ENCODE data around the gene KCND3. TPM values are rescaled to one million over a fixed set of nuclear protein-coding genes. Genes with fewer than 3 reads are reported as not detected.

KCND3 gene
- total RNA-seq, 2 experiments from 2014 or later, result not detected

- Mint-ChIP-seq H3K4me3 (no peak overlapping the region), H3K9me3 (no peaks in the 10 kb centered on the region), H3K27ac (no peak overlapping the region), H3K27me3 (peaks cover 35% of the 10 kb centered on the region), H3K36me3 (ENCODE audit: low read depth) (no peaks in the 10 kb centered on the region), H3K4me1 (no peaks in the 10 kb centered on the region)
- POLR2A ChIA-PET, result interaction anchor here (0.9 kb wide), 1 partner anchor 32 kb away, joined by 3 read pairs; no protein-coding TSS in a partner anchor
- DNase-seq, result no peak
- CTCF ChIA-PET, result no interaction called here
Measured at GRCh38 chr1:112002514-112002913, 13.0 kb upstream of the KCND3 start.

GRCh38 chr1:112001436-112001835, 12.0 kb upstream of the KCND3 start:
- Mint-ChIP-seq H3K4me1 (no peaks in the 10 kb centered on the region), H3K9me3 (no peaks in the 10 kb centered on the region), H3K27ac (no peak overlapping the region), H3K4me3 (no peak overlapping the region), H3K36me3 (ENCODE audit: low read depth) (no peaks in the 10 kb centered on the region), H3K27me3 (peaks cover 39% of the 10 kb centered on the region)
- POLR2A ChIA-PET, result interaction anchor here (0.9 kb wide), 1 partner anchor 31 kb away, joined by 3 read pairs; no protein-coding TSS in a partner anchor
- DNase-seq, result no peak
- CTCF ChIA-PET, result no interaction called here

GRCh38 chr1:112000048-112000447, 10.6 kb upstream of the KCND3 start:
- Mint-ChIP-seq H3K27me3 (peaks cover 43% of the 10 kb centered on the region), H3K27ac (no peak overlapping the region), H3K36me3 (ENCODE audit: low read depth) (no peaks in the 10 kb centered on the region), H3K9me3 (no peaks in the 10 kb centered on the region), H3K4me3 (no peak overlapping the region), H3K4me1 (no peaks in the 10 kb centered on the region)
- POLR2A ChIA-PET, result no interaction called here
- CTCF ChIA-PET, result no interaction called here
- no peak for DNase-seq

- Mint-ChIP-seq H3K36me3 (ENCODE audit: low read depth) (no peaks in the 10 kb centered on the region), H3K4me3 (no peak overlapping the region), H3K9me3 (no peaks in the 10 kb centered on the region), H3K4me1 (no peaks in the 10 kb centered on the region), H3K27ac (no peak overlapping the region), H3K27me3 (peaks cover 49% of the 10 kb centered on the region)
- ChIA-PET CTCF (no interaction called here), POLR2A (no interaction called here)
- DNase-seq, result no peak
Measured at GRCh38 chr1:111998332-111998731, 8.9 kb upstream of the KCND3 start.

- no peak for DNase-seq
- peaks cover 10% of the 10 kb centered on the region for H3K4me1 Mint-ChIP-seq
- no peaks in the 10 kb centered on the region for H3K9me3 Mint-ChIP-seq
- ChIA-PET POLR2A (no interaction called here), CTCF (no interaction called here)
- H3K36me3 Mint-ChIP-seq (ENCODE audit: low read depth), result no peaks in the 10 kb centered on the region
- no peak overlapping the region for H3K27ac Mint-ChIP-seq
- H3K27me3 Mint-ChIP-seq, result peaks cover 68% of the 10 kb centered on the region
- H3K4me3 Mint-ChIP-seq, result no peak overlapping the region
Measured at GRCh38 chr1:111992476-111992875, 3.0 kb upstream of the KCND3 start.

DNA sequence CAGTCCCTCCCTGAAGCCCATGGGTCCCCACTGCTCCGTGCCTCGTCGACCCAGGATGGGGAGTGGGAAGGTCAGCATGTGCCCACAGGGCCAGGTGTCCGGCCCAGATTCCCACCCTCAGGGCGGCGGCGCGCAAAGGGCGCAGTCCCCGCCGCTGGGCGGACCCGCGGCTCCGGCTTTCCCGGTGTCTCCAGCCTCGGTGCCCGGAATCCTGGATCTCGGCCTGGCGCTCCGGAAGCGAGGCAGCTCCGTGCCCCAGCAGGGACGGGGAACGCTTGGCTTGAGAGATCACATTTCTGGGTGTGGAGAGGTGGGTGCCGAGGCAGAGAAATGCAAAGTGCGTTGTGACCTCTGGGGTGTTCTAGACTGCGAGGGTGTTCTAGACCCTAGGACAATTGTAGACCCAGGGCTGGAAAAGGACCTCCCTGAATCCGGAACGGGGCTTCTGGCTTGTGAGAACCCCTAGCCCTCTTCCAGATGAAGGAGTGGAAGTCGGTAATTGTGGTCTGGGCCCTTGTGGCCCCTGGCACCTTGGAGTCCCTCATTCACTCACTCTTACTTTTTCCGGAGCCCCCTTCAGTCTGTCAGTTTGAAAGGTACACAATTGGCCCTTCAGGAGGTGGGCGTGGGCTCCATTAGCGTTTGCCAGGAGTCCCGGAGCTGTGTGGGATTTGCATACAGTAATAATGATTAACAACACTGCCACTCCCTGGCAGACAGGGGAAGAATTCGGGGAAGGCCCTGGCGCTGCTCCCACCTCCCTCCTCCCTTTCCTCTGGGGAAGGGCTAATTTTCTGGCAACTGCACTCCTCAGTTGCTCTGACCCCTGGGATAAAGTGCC, 1.6 kb upstream of the KCND3 start:
- peak overlapping the region; percentile 21 for H3K4me3 Mint-ChIP-seq
- ChIA-PET CTCF (no interaction called here), POLR2A (no interaction called here)
- H3K27ac Mint-ChIP-seq, result no peak overlapping the region
- H3K36me3 Mint-ChIP-seq (ENCODE audit: low read depth), result no peaks in the 10 kb centered on the region
- DNase-seq, result no peak
- peaks cover 74% of the 10 kb centered on the region for H3K27me3 Mint-ChIP-seq
- H3K9me3 Mint-ChIP-seq, result no peaks in the 10 kb centered on the region
- H3K4me1 Mint-ChIP-seq, result peaks cover 10% of the 10 kb centered on the region

GRCh38 chr1:111990026-111990877, 784 bp upstream of the KCND3 start:
- H3K27me3 Mint-ChIP-seq, result peaks cover 69% of the 10 kb centered on the region
- no peak for DNase-seq
- CTCF ChIA-PET, result no interaction called here

DNA sequence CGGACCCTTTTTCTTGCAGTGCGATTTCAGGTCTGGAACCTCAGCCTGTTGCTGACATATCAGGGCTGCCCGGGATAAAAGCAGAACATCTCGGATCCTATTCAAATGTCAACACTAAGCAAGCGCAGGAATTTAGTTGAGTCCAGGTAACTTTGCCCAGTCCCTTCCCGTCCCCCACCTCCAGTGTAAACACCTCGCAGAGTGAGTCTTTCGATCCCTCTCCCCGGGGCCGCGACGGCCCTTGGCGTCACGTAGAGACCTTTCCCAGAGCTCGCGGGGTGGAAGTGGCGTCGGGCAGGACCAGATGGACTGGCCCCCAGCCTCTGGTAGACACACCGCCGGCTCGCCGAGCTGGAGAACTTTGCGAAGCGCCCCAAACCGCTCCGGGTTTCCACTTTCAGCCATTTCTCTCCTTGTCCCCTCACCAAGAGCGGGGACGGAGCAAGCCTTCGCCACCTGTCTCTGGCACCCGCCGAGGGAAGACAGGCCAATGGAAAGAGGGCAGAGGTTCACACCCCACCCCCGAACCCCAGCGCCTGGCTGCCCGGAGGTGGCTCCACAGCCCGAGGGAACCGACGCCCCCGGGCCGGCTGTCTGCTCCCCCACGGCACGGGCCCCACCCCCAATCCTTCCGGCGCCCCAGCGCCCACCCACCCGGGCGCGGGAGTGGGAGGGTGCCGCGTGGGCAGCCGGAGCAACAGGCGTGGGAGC, 570 bp downstream of the KCND3 start:
- no peaks in the 10 kb centered on the region for H3K36me3 Mint-ChIP-seq (ENCODE audit: low read depth)
- no peak for DNase-seq
- POLR2A ChIA-PET, result no interaction called here
- peaks cover 10% of the 10 kb centered on the region for H3K4me1 Mint-ChIP-seq
- CTCF ChIA-PET, result no interaction called here
- H3K27ac Mint-ChIP-seq, result no peak overlapping the region
- H3K9me3 Mint-ChIP-seq, result no peaks in the 10 kb centered on the region
- peak overlapping the region; percentile 27 for H3K4me3 Mint-ChIP-seq
- H3K27me3 Mint-ChIP-seq, result peaks cover 64% of the 10 kb centered on the region

More at GRCh38 chr1:111990026-111990877, 784 bp upstream of the KCND3 start:
- Mint-ChIP-seq H3K27ac (no peak overlapping the region), H3K4me3 (peak overlapping the region; percentile 37), H3K36me3 (ENCODE audit: low read depth) (no peaks in the 10 kb centered on the region), H3K9me3 (no peaks in the 10 kb centered on the region), H3K4me1 (peaks cover 10% of the 10 kb centered on the region)
- POLR2A ChIA-PET, result no interaction called here

DNA sequence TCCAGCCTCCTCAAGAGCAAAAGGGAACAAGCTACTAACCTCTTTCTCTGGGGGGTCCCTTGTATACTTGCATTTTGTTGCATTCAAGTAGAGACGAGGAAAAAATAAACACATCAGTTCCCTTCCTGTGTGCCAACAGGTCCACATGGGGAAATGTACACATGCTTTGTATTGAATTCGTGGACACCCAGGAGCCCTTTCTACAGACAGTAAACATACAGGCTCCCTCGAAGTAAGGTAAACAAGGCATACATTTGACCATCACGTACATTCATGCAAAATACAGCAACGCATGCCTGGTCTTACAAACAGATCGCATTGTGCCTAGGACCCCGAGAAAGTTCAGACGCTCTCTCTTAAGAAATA, 1.1 kb downstream of the KCND3 start:
- peak overlapping the region; percentile 27 for H3K4me3 Mint-ChIP-seq
- POLR2A ChIA-PET, result no interaction called here
- peaks cover 10% of the 10 kb centered on the region for H3K4me1 Mint-ChIP-seq
- no peaks in the 10 kb centered on the region for H3K36me3 Mint-ChIP-seq (ENCODE audit: low read depth)
- H3K9me3 Mint-ChIP-seq, result no peaks in the 10 kb centered on the region
- no peak overlapping the region for H3K27ac Mint-ChIP-seq
- CTCF ChIA-PET, result no interaction called here
- H3K27me3 Mint-ChIP-seq, result peaks cover 63% of the 10 kb centered on the region
- DNase-seq, result no peak

DNA sequence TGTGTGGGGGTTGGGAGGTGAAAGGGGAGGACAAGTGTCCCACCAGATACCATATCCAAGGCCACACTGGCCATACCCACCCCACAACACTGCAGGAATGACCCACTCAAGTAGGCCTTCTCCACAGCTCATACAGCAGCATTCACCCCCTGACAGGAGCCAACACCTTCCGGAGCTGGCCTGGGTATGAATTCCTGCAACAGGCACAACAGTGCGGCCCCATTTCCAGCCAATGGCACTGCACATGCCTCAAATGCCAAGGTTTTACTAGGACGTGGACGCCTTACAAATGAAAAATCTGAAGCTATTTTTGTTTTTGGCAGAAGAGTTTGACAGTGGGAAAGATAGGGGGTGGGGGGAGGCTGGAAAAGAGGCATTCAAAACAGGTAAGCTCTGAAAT, 2.0 kb downstream of the KCND3 start:
- H3K27me3 Mint-ChIP-seq, result peaks cover 56% of the 10 kb centered on the region
- ChIA-PET POLR2A (no interaction called here), CTCF (no interaction called here)
- no peak overlapping the region for H3K27ac Mint-ChIP-seq
- H3K9me3 Mint-ChIP-seq, result no peaks in the 10 kb centered on the region
- H3K4me3 Mint-ChIP-seq, result no peak overlapping the region
- DNase-seq, result no peak
- H3K4me1 Mint-ChIP-seq, result peaks cover 10% of the 10 kb centered on the region
- no peaks in the 10 kb centered on the region for H3K36me3 Mint-ChIP-seq (ENCODE audit: low read depth)

DNA sequence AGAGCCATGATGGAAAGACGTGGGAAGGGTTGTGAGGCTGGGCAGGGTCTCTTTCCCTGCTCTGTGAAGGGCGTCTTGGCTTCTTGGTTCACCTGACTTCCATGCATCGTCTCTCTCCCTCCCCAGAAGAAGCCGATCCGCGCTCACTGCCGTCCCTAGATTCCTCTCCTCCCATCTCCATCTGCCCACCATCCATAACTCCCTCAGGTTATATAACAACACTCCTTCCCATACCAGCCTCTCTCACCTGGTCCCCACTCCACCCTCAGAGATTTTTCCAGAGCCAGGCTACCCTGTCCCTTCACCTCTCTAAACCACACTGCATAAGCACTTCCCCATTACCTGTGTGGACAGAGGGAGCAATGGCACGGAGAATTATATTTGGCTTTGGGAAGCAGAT, 6.0 kb downstream of the KCND3 start:
- CTCF ChIA-PET, result no interaction called here

DNA sequence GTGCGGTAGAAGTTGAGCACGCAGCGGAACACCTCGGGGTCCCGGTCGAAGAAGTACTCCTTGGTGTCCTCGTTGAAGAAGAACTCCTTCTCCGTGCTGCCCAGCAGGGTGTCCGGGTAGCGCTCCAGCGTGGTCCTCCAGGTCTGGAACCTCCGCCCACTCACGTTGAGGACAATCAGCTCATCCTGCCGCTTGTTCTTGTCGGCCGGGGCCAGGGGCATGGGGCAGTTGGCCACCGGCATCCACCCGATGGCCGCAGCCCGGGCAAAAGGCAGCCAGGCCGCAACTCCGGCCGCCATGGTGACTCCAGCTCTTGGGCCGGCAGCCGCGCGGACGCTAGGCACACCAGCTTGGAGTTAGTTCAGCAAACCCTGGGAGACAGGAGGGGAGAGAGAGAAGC, 7.0 kb downstream of the KCND3 start:
- Mint-ChIP-seq H3K9me3 (no peaks in the 10 kb centered on the region), H3K4me1 (no peaks in the 10 kb centered on the region), H3K4me3 (no peak overlapping the region), H3K27ac (no peak overlapping the region), H3K27me3 (peaks cover 26% of the 10 kb centered on the region), H3K36me3 (ENCODE audit: low read depth) (no peaks in the 10 kb centered on the region)
- ChIA-PET POLR2A (no interaction called here), CTCF (no interaction called here)
- no peak for DNase-seq

More for the DNA sequence above, 6.0 kb downstream of the KCND3 start:
- H3K4me1 Mint-ChIP-seq, result peaks cover 2% of the 10 kb centered on the region
- H3K27me3 Mint-ChIP-seq, result peaks cover 31% of the 10 kb centered on the region
- no peak for DNase-seq
- no peaks in the 10 kb centered on the region for H3K9me3 Mint-ChIP-seq
- no peak overlapping the region for H3K27ac Mint-ChIP-seq
- H3K4me3 Mint-ChIP-seq, result no peak overlapping the region
- no peaks in the 10 kb centered on the region for H3K36me3 Mint-ChIP-seq (ENCODE audit: low read depth)
- POLR2A ChIA-PET, result no interaction called here

GRCh38 chr1:111981871-111982270, 7.6 kb downstream of the KCND3 start:
- H3K9me3 Mint-ChIP-seq, result no peaks in the 10 kb centered on the region
- H3K4me1 Mint-ChIP-seq, result no peaks in the 10 kb centered on the region
- CTCF ChIA-PET, result no interaction called here
- POLR2A ChIA-PET, result no interaction called here
- DNase-seq, result no peak
- H3K4me3 Mint-ChIP-seq, result no peak overlapping the region
- H3K27ac Mint-ChIP-seq, result no peak overlapping the region
- no peaks in the 10 kb centered on the region for H3K36me3 Mint-ChIP-seq (ENCODE audit: low read depth)
- peaks cover 23% of the 10 kb centered on the region for H3K27me3 Mint-ChIP-seq

Data from activated CD4-positive, alpha-beta memory T cell treated with anti-CD3 and anti-CD28 coated beads, Interleukin-2, amount 10 ng/mL, durations not matched to agents 7 days and 5 days (primary cell).